H1 (cell line): ENCODE data around the gene SERAC1. TPM values are rescaled to one million over a fixed set of nuclear protein-coding genes. Genes with fewer than 3 reads are reported as not detected.

Experiments used
- GTF2F1 ChIP-seq: IDR thresholded peaks from 2 replicates; pipeline ENCODE4 v1.6.1; 2012; ENCODE audit warnings: low read depth, low read length, improper control_type of control experiment, borderline replicate concordance
- PHF8 ChIP-seq: fragments of 200-600 bp; sonication (generic); conservative IDR thresholded peaks from 2 replicates; pipeline ENCODE4 v1.7.1; 2012; ENCODE audit warnings: low read depth, mild to moderate bottlenecking, inconsistent platforms, low read length, moderate library complexity
- SAP30 ChIP-seq: fragments of 300-600 bp; sonication (generic); IDR thresholded peaks from 2 replicates; pipeline ENCODE4 v1.7.1; 2012; ENCODE audit warnings: low read length, moderate library complexity, mild to moderate bottlenecking, inconsistent platforms; ENCODE audit not compliant: insufficient read depth, insufficient replicate concordance
- TCF12 ChIP-seq: IDR thresholded peaks from 2 replicates; pipeline ENCODE4 v1.6.1; 2011; ENCODE audit warnings: low read depth, mild to moderate bottlenecking, low read length
- polyA plus RNA-seq, 7 experiments: library from polyadenylated mRNA; depleted of rRNA in 3 of 7; stranded (reverse) in 5 of 7; unstranded in 2 of 7; fragments of >200 nt in 5 of 7; fragments of 200-250 nt in 2 of 7; gene quantifications; 1 replicate in 5 of 7; 2 replicates in 1 of 7; 4 replicates in 1 of 7; pipeline versions ENCODE4 v1.2.1 to v1.2.3, GENCODE V29; 2011 to 2013; ENCODE audit warnings: missing spikeins in 2 of 7, mixed read lengths in 2 of 7
- total RNA-seq: library from RNA; stranded (reverse); fragmentation: NEBNext Ultra II Directional; extraction: Animal tissue kit (Norgen Biotek cat#: 25700); gene quantifications from 2 replicates; pipeline ENCODE4 v1.2.1, GENCODE V29; 2021

SERAC1 gene
- total and polyA plus RNA-seq, 2 of the 8 experiments (the other 6 are each of a cell fraction or from before 2014, with no cell fraction given), result 7.3 to 9.0 TPM

DNA sequence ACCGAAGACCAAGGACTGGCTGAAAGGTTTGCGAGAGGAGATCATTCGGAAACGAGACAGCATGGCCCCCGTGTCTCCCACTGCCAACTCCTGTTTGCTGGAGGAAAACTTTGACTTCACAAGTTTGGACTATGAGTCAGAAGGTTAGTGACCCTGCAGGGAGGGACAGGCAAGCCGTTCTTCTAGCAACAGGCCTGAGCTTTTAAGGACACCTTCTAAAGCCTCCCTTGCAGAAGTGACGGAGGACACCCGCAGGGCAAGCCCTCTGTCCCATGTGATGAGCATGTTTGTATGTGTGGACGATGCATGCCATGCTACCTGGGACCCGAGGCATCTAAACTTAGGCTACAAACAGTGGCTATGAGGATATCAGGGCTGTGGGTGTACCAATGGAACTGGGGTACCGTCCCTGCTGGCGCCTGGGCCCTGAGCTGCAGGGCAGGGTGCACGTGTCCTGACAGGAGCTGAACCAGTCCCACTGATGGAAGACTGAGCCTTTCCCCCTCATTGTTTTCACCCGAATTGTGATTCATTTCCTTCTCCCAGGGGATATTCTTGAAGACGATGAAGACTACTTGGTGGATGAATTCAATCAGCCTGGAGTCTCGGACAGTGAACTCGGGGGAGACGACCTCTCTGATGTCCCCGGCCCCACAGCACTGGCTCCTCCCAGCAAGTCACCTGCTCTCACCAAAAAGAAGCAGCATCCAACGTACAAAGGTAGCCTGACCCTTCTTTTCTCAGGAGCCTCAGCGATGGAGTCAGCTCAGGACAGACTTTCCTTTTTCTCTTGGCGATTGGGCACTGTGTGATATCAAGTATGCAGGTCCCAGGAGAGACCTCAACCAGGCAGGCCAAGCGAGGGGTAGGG is 84.4 kb downstream of the SERAC1 start (continued):
- no peak for TF ChIP-seq TCF12
- TF ChIP-seq GTF2F1, result no peak
- no peak for TF ChIP-seq PHF8
- no peak for TF ChIP-seq SAP30
